Endodermal cell (in vitro differentiated cells): ENCODE data around the gene SRGAP3. TPM values are rescaled to one million over a fixed set of nuclear protein-coding genes. Genes with fewer than 3 reads are reported as not detected.
A peak's percentile ranks its signal among the peaks of the same experiment; 100 is the strongest.

Experiments
- DNase-seq: peaks from one replicate; pipeline ENCODE4 v3.0.0-alpha.2; 2017
- H3K27ac ChIP-seq: 2 replicates; pipeline ENCODE4 v1.5.1; 2013; ENCODE audit warnings: mild to moderate bottlenecking, low read depth, low read length, moderate library complexity
- H3K27me3 ChIP-seq: 2 replicates; pipeline ENCODE4 v1.6.1; 2013; ENCODE audit warnings: mild to moderate bottlenecking, low read length, moderate library complexity; ENCODE audit not compliant: insufficient read depth, control insufficient read depth, poor library complexity, severe bottlenecking
- H3K36me3 ChIP-seq: 2 replicates; pipeline ENCODE4 v1.7.0; 2013; ENCODE audit warnings: mild to moderate bottlenecking, low read length, moderate library complexity; ENCODE audit not compliant: control insufficient read depth, insufficient read depth
- H3K4me1 ChIP-seq: one replicate; pipeline ENCODE4 v1.7.0; 2013; ENCODE audit warnings: low read length; ENCODE audit not compliant: control insufficient read depth, insufficient read depth
- H3K4me3 ChIP-seq: 2 replicates; pipeline ENCODE4 v1.5.1; 2013; ENCODE audit warnings: mild to moderate bottlenecking, low read length, moderate library complexity
- H3K9ac ChIP-seq: 2 replicates; pipeline ENCODE4 v1.6.1; 2013; ENCODE audit warnings: mild to moderate bottlenecking, low read length, moderate library complexity; ENCODE audit not compliant: poor library complexity, severe bottlenecking; ENCODE audit errors: extremely low read depth
- H3K9me3 ChIP-seq: 2 replicates; pipeline ENCODE4 v1.6.1; 2013; ENCODE audit warnings: mild to moderate bottlenecking, low read length, moderate library complexity; ENCODE audit not compliant: control insufficient read depth
- H3K27ac Mint-ChIP-seq: 2 replicates; pipeline ENCODE4 v1.8.0; 2020; ENCODE audit warnings: mixed read lengths
- H3K27me3 Mint-ChIP-seq: 2 replicates; pipeline ENCODE4 v1.8.0; 2021; ENCODE audit warnings: mild to moderate bottlenecking, mixed read lengths; ENCODE audit not compliant: insufficient read depth
- H3K36me3 Mint-ChIP-seq: 2 replicates; pipeline ENCODE4 v1.8.0; 2020; ENCODE audit warnings: low read depth, mixed read lengths
- H3K4me1 Mint-ChIP-seq: 2 replicates; pipeline ENCODE4 v1.8.0; 2020; ENCODE audit warnings: mixed read lengths
- H3K4me3 Mint-ChIP-seq: 2 replicates; pipeline ENCODE4 v1.8.0; 2020; ENCODE audit warnings: mild to moderate bottlenecking, moderate library complexity, mixed read lengths
- H3K9me3 Mint-ChIP-seq: 2 replicates; pipeline ENCODE4 v1.8.0; 2020; ENCODE audit warnings: mild to moderate bottlenecking, mixed read lengths
- CTCF ChIP-seq: fragments of 200-600 bp; sonication (generic); conservative IDR thresholded peaks from 2 replicates; pipeline ENCODE4 v1.5.0; 2021; ENCODE audit warnings: antibody characterized with exemption, mild to moderate bottlenecking
- WGBS, 2 experiments: methylation state at CpG; one replicate each; pipeline versions ENCODE4 v1.1.5 to v1.1.7; 2013; ENCODE audit warnings: missing lambda C conversion rate in 2 of 2, mixed read lengths in 1 of 2; ENCODE audit not compliant: insufficient coverage in 1 of 2, insufficient read length in 1 of 2; 5-methylcytosine and 5-hydroxymethylcytosine counted together
- total RNA-seq, 2 donors: library from RNA; stranded (reverse); fragmentation: NEBNext Ultra II Directional in 1 of 2; extraction: Animal tissue kit (Norgen Biotek cat#: 25700) in 1 of 2; gene quantifications; 2 replicates in 1 of 2; 3 replicates in 1 of 2; pipeline ENCODE4 v1.2.1, GENCODE V29; 2021

Gene SRGAP3
- total RNA-seq, 2 donors from 2014 or later = 5.0 to 8.1 TPM

- TF ChIP-seq CTCF = no peak
- no peak overlapping the region for H3K4me3 ChIP-seq
- WGBS, 2 experiments = 66 to 84% methylated on average over 5 of the region's 5 CpGs
- H3K27ac ChIP-seq = no peak overlapping the region
- H3K36me3 ChIP-seq = no peaks in the 10 kb centered on the region
- Mint-ChIP-seq H3K4me3 (no peak overlapping the region), H3K27me3 (no peaks in the 10 kb centered on the region), H3K27ac (peak overlapping the region; percentile 31), H3K4me1 (peaks cover 45% of the 10 kb centered on the region), H3K9me3 (no peaks in the 10 kb centered on the region), H3K36me3 (no peaks in the 10 kb centered on the region)
- no peak overlapping the region for H3K9ac ChIP-seq
- H3K9me3 ChIP-seq = no peaks in the 10 kb centered on the region
- no peak for DNase-seq
- no peaks in the 10 kb centered on the region for H3K27me3 ChIP-seq
- H3K4me1 ChIP-seq = peaks cover 16% of the 10 kb centered on the region
Measured at GRCh38 chr3:9157651-9158362, 91.6 kb downstream of the SRGAP3 start.

GRCh38 chr3:9156604-9157003 is 92.8 kb downstream of the SRGAP3 start:
- no peak overlapping the region for H3K9ac ChIP-seq
- Mint-ChIP-seq H3K27me3 (no peaks in the 10 kb centered on the region), H3K4me1 (peaks cover 41% of the 10 kb centered on the region), H3K36me3 (no peaks in the 10 kb centered on the region), H3K4me3 (no peak overlapping the region), H3K27ac (no peak overlapping the region), H3K9me3 (peaks cover 9% of the 10 kb centered on the region)
- TF ChIP-seq CTCF = no peak
- peaks cover 10% of the 10 kb centered on the region for H3K9me3 ChIP-seq
- no peak for DNase-seq
- no peaks in the 10 kb centered on the region for H3K27me3 ChIP-seq
- H3K36me3 ChIP-seq = no peaks in the 10 kb centered on the region
- H3K27ac ChIP-seq = no peak overlapping the region
- H3K4me3 ChIP-seq = no peak overlapping the region
- peaks cover 14% of the 10 kb centered on the region for H3K4me1 ChIP-seq
- 91 to 100% methylated on average over 1 of the region's 1 CpG for WGBS, 2 experiments

GRCh38 chr3:9155028-9155427 is 94.4 kb downstream of the SRGAP3 start:
- peaks cover 7% of the 10 kb centered on the region for H3K36me3 Mint-ChIP-seq
- no peak for DNase-seq
- peaks cover 24% of the 10 kb centered on the region for H3K9me3 Mint-ChIP-seq
- TF ChIP-seq CTCF = no peak
- H3K27me3 Mint-ChIP-seq = peaks cover 13% of the 10 kb centered on the region
- WGBS, 2 experiments = 91 to 94% methylated on average over 2 to 4 of the region's 4 CpGs
- H3K27ac ChIP-seq = no peak overlapping the region
- H3K27me3 ChIP-seq = no peaks in the 10 kb centered on the region
- peaks cover 9% of the 10 kb centered on the region for H3K4me1 ChIP-seq
- peaks cover 35% of the 10 kb centered on the region for H3K4me1 Mint-ChIP-seq
- no peaks in the 10 kb centered on the region for H3K36me3 ChIP-seq
- H3K4me3 ChIP-seq = no peak overlapping the region
- H3K9ac ChIP-seq = no peak overlapping the region
- no peak overlapping the region for H3K4me3 Mint-ChIP-seq
- peaks cover 25% of the 10 kb centered on the region for H3K9me3 ChIP-seq
- H3K27ac Mint-ChIP-seq = no peak overlapping the region
